Upper lobe of left lung (tissue), 4 donors: Measurements from ENCODE around the gene TESPA1.

Source experiments
- CTCF ChIP-seq, 6 experiments: fragments of 450-650 bp in 4 of 6; fragments of 200-600 bp in 2 of 6; sonication (generic) in 2 of 6; IDR thresholded peaks; one replicate each; pipeline ENCODE4 v1.5.1; 2016 to 2019; ENCODE audit warnings: antibody characterized with exemption in 6 of 6
- POLR2A ChIP-seq, 4 donors: fragments of 450-650 bp; IDR thresholded peaks; one replicate each; pipeline ENCODE4 v1.5.1; 2016 to 2017; ENCODE audit warnings: antibody characterized with exemption in 4 of 4, mild to moderate bottlenecking in 2 of 4

- TF ChIP-seq CTCF (IDR thresholded peaks at IDR 0.05) (no peak), POLR2A (IDR thresholded peaks at IDR 0.05) (no peak)
Observed at GRCh38 chr12:54956818-54957641, 27.5 kb downstream of the TESPA1 start.
